HG03558 (cell line): ENCODE results near the gene FAM83E.
"Not testable (repeated sequence)": the region's sequence is repeated elsewhere in the genome, so short reads cannot be mapped to it uniquely, and the experiment has no call there.

Experiments
- ATAC-seq: cut with Tn5 transposase; IDR thresholded peaks from one replicate; pipeline ENCODE4 v1.9.1; 2021; ENCODE audit warnings: moderate number of reproducible peaks; ENCODE audit not compliant: unreplicated experiment; ENCODE audit errors: extremely low read depth

Gene FAM83E

GRCh38 chr19:48588670-48589401 lies 26.0 kb downstream of the FAM83E start:
- ATAC-seq = no peak

GRCh38 chr19:48587387-48587786 lies 27.5 kb downstream of the FAM83E start:
- ATAC-seq = no peak

- ATAC-seq = no peak
Observed at GRCh38 chr19:48582168-48582567, 32.7 kb downstream of the FAM83E start.

GRCh38 chr19:48578891-48579290 lies 36.0 kb downstream of the FAM83E start:
- ATAC-seq = no peak

GRCh38 chr19:48577908-48578307 lies 37.0 kb downstream of the FAM83E start:
- ATAC-seq = not testable (repeated sequence)

- no peak for ATAC-seq
Observed at GRCh38 chr19:48575931-48576622, 38.8 kb downstream of the FAM83E start.

- ATAC-seq = no peak
Observed at GRCh38 chr19:48573163-48573505, 41.7 kb downstream of the FAM83E start.

- ATAC-seq = no peak
Observed at GRCh38 chr19:48571378-48572162, 43.3 kb downstream of the FAM83E start.

- ATAC-seq = no peak
Observed at GRCh38 chr19:48569814-48570213, 45.1 kb downstream of the FAM83E start.

- ATAC-seq = no peak
Observed at GRCh38 chr19:48568345-48568886, 46.5 kb downstream of the FAM83E start.

- no peak for ATAC-seq
Observed at GRCh38 chr19:48565090-48565489, 49.8 kb downstream of the FAM83E start.
